Fibroblast of lung (primary cell): Measurements from ENCODE around the gene CD68. TPM values are rescaled to one million over a fixed set of nuclear protein-coding genes. Genes with fewer than 3 reads are reported as not detected.

Experiments used
- DNase-seq, 2 donors: peaks; one replicate each; pipeline versions ENCODE4 v3.0.0 to v3.0.0-alpha.2; 2010; ENCODE audit warnings: low read depth in 2 of 2
- H2AFZ ChIP-seq: 2 replicates; pipeline ENCODE4 v1.5.1; 2012; ENCODE audit warnings: low read length, control low read depth, inconsistent platforms
- H3K27ac ChIP-seq: 2 replicates; pipeline ENCODE4 v1.5.1; 2011; ENCODE audit warnings: low read length, control low read depth; ENCODE audit not compliant: insufficient read depth
- H3K27me3 ChIP-seq: 2 replicates; pipeline ENCODE4 v1.5.1; 2011; ENCODE audit warnings: mild to moderate bottlenecking, low read length; ENCODE audit not compliant: control insufficient read depth, insufficient read depth
- H3K36me3 ChIP-seq: 2 replicates; pipeline ENCODE4 v1.5.1; 2011; ENCODE audit warnings: low read length; ENCODE audit not compliant: control insufficient read depth, insufficient read depth
- H3K4me1 ChIP-seq: 2 replicates; pipeline ENCODE4 v1.5.1; 2011; ENCODE audit warnings: low read length; ENCODE audit not compliant: control insufficient read depth, insufficient read depth; ENCODE audit errors: extremely low read depth
- H3K4me2 ChIP-seq: 2 replicates; pipeline ENCODE4 v1.5.1; 2011; ENCODE audit warnings: low read length, control low read depth; ENCODE audit not compliant: insufficient read depth; ENCODE audit errors: extremely low read depth
- H3K4me3 ChIP-seq, 4 experiments: fragments of 200-600 bp in 1 of 4; sonication (generic) in 1 of 4; replicated peaks in 1 of 4; 2 replicates each; pipeline ENCODE4 v1.5.1; 2011 to 2016; ENCODE audit warnings: low read length in 4 of 4, low read depth in 3 of 4, mild to moderate bottlenecking in 3 of 4, control low read depth in 2 of 4, inconsistent platforms in 1 of 4, mixed read lengths in 1 of 4; ENCODE audit not compliant: insufficient read depth in 1 of 4; ENCODE audit errors: control extremely low read depth in 1 of 4
- H3K79me2 ChIP-seq: 2 replicates; pipeline ENCODE4 v1.5.1; 2012; ENCODE audit warnings: mild to moderate bottlenecking, low read length, inconsistent platforms; ENCODE audit not compliant: control insufficient read depth, insufficient read depth
- H3K9ac ChIP-seq: 2 replicates; pipeline ENCODE4 v1.5.1; 2011; ENCODE audit warnings: mild to moderate bottlenecking, low read length, control low read depth; ENCODE audit not compliant: insufficient read depth
- H3K9me3 ChIP-seq: 2 replicates; pipeline ENCODE4 v1.5.1; 2012; ENCODE audit warnings: low read depth, low read length; ENCODE audit not compliant: control insufficient read depth, insufficient read depth
- H4K20me1 ChIP-seq: 2 replicates; pipeline ENCODE4 v1.5.1; 2011; ENCODE audit warnings: low read length; ENCODE audit not compliant: control insufficient read depth, insufficient read depth; ENCODE audit errors: extremely low read depth
- EZH2 ChIP-seq: IDR thresholded peaks from 2 replicates; pipeline ENCODE4 v1.5.1; 2012; ENCODE audit warnings: low read length, control low read depth, mild to moderate bottlenecking; ENCODE audit errors: missing control alignments
- polyA plus RNA-seq, 2 donors: library from polyadenylated mRNA; depleted of rRNA in 1 of 2; stranded (reverse) in 1 of 2; unstranded in 1 of 2; fragments of >200 nt; gene quantifications; 2 replicates each; pipeline ENCODE4 v1.2.1, GENCODE V29; 2011 to 2012; ENCODE audit warnings: missing spikeins in 1 of 2
- total RNA-seq: library from RNA; depleted of rRNA; stranded (reverse); fragments of >200 nt; gene quantifications from 2 replicates; pipeline ENCODE4 v1.2.1, GENCODE V29; 2014
- TF ChIP-seq, protein P1 (sequence below), 2 donors: IDR thresholded peaks in 1 of 2; conservative IDR thresholded peaks in 1 of 2; 1 replicate in 1 of 2; 2 replicates in 1 of 2; pipeline ENCODE4 v1.5.1; 2011 to 2012; ENCODE audit warnings: low read length in 2 of 2, control low read depth in 1 of 2, inconsistent platforms in 1 of 2, low read depth in 1 of 2, mild to moderate bottlenecking in 1 of 2

CD68 gene
- total and polyA plus RNA-seq, 2 donors (not counting 1 experiment from before 2014, with no cell fraction given), result 29.4 to 90.4 TPM

DNA sequence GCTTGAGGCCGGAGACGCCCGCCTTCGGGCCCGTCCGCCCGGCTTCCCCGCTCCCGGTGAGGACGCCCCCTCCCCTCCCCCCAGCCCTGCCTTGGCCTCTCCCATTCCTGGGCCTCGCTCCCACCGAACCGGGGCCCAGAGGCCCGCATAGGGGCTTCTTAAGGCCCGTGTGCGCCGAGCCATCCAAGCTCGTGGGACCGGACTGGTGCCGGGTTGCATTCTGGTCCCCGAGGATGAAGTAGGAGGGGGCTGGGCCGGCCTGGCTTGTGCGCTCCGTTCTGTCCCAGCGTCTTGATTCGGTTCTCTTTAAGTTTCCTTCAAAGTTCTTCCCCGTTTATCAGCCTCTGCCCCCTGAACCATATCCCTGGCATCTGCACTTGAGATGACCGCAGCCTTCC lies 17.2 kb upstream of the CD68 start:
- TF ChIP-seq EZH2, result no peak
- TF ChIP-seq, protein P1, sequence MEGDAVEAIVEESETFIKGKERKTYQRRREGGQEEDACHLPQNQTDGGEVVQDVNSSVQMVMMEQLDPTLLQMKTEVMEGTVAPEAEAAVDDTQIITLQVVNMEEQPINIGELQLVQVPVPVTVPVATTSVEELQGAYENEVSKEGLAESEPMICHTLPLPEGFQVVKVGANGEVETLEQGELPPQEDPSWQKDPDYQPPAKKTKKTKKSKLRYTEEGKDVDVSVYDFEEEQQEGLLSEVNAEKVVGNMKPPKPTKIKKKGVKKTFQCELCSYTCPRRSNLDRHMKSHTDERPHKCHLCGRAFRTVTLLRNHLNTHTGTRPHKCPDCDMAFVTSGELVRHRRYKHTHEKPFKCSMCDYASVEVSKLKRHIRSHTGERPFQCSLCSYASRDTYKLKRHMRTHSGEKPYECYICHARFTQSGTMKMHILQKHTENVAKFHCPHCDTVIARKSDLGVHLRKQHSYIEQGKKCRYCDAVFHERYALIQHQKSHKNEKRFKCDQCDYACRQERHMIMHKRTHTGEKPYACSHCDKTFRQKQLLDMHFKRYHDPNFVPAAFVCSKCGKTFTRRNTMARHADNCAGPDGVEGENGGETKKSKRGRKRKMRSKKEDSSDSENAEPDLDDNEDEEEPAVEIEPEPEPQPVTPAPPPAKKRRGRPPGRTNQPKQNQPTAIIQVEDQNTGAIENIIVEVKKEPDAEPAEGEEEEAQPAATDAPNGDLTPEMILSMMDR (conservative IDR thresholded peaks at IDR 0.05 in 1 of 2, IDR thresholded peaks at IDR 0.05 in 1 of 2; ENCODE audit: low read depth in 1 of 2, low read length in 2 of 2), result no peak
- Histone ChIP-seq H3K9me3 (no peaks in the 10 kb centered on the region), H3K4me2 (peak overlapping the region; percentile 96), H3K79me2 (peaks cover 38% of the 10 kb centered on the region), H2AFZ (no peak overlapping the region), H3K36me3 (peaks cover 19% of the 10 kb centered on the region), H3K9ac (peak overlapping the region; percentile 86), H4K20me1 (no peaks in the 10 kb centered on the region), H3K27ac (peak overlapping the region; percentile 80), H3K4me1 (peaks cover 21% of the 10 kb centered on the region), H3K27me3 (no peaks in the 10 kb centered on the region), H3K4me3 (peak overlapping the region; percentile 65 to 87 (median 84))
- DNase-seq, result no peak

DNA sequence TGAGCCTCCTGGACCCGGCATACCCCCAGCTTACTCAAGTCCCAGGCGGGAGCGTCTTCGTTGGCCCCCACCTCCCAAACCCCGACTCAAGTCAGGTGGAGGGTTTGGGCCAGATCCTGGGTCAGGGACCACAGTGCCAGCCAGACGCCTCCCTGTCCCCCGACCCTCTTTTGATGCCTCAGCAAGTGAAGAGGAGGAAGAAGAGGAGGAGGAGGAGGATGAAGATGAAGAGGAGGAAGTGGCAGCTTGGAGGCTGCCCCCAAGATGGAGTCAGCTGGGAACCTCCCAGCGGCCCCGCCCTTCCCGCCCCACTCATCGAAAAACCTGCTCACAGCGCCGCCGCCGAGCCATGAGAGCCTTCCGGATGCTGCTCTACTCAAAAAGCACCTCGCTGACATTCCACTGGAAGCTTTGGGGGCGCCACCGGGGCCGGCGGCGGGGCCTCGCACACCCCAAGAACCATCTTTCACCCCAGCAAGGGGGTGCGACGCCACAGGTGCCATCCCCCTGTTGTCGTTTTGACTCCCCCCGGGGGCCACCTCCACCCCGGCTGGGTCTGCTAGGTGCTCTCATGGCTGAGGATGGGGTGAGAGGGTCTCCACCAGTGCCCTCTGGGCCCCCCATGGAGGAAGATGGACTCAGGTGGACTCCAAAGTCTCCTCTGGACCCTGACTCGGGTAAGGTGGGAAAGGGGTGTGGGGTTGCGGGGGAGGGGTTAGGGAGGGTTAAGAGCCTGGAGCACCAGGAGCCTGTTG lies 16.1 kb upstream of the CD68 start:
- Histone ChIP-seq H3K4me1 (peaks cover 17% of the 10 kb centered on the region), H2AFZ (no peak overlapping the region), H3K27me3 (no peaks in the 10 kb centered on the region), H4K20me1 (no peaks in the 10 kb centered on the region), H3K36me3 (peaks cover 19% of the 10 kb centered on the region), H3K4me2 (peak overlapping the region; percentile 96), H3K27ac (no peak overlapping the region), H3K79me2 (peaks cover 38% of the 10 kb centered on the region), H3K9ac (no peak overlapping the region), H3K4me3 (peak overlapping the region in 3 of 4 experiments; percentile 82 to 87 (median 86)), H3K9me3 (no peaks in the 10 kb centered on the region)
- DNase-seq, result no peak
- no peak for TF ChIP-seq EZH2
- TF ChIP-seq, protein P1 (conservative IDR thresholded peaks at IDR 0.05 in 1 of 2, IDR thresholded peaks at IDR 0.05 in 1 of 2; ENCODE audit: low read depth in 1 of 2, low read length in 2 of 2), result no peak

DNA sequence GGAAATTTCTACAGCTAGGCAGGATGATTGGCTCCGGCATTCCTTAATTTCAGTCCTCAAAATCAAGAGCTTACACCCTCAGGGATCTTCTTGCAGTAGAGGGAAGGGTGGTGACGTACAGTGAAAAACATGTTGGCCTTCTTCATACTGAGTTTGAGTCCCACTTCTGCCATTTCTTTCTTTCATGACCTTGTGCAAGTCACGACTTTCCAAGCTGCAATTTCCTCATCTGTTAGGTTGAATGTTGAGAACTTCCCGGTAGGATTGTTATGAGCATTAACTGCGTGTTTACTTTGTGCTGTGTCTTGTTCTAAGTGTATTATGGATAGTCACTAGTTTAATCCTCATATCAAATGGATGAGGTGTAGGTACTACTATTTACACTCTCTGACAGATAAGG lies 9.9 kb upstream of the CD68 start:
- Histone ChIP-seq H4K20me1 (peaks cover 3% of the 10 kb centered on the region), H3K79me2 (peaks cover 35% of the 10 kb centered on the region), H3K36me3 (peaks cover 26% of the 10 kb centered on the region), H3K27me3 (no peaks in the 10 kb centered on the region), H3K9me3 (no peaks in the 10 kb centered on the region), H3K4me3 (no peak overlapping the region), H3K9ac (no peak overlapping the region), H3K4me1 (peaks cover 9% of the 10 kb centered on the region), H3K27ac (no peak overlapping the region), H2AFZ (no peak overlapping the region), H3K4me2 (no peak overlapping the region)
- TF ChIP-seq, protein P1 (conservative IDR thresholded peaks at IDR 0.05 in 1 of 2, IDR thresholded peaks at IDR 0.05 in 1 of 2; ENCODE audit: low read depth in 1 of 2, low read length in 2 of 2), result no peak
- no peak for TF ChIP-seq EZH2
- DNase-seq, result no peak
